NK-92 (cell line): Measurements from ENCODE around the gene NAPSA.
A peak's percentile ranks its signal among the peaks of the same experiment; 100 is the strongest.

Source experiments
- DNase-seq: peaks from one replicate; lab custom pipeline; 2025; ENCODE audit not compliant: unreplicated experiment; lab: John Stamatoyannopoulos, UW

NAPSA gene

GRCh38 chr19:50384685-50385535 is 19.5 kb upstream of the NAPSA start:
- no peak for DNase-seq

GRCh38 chr19:50383852-50384684 is 18.6 kb upstream of the NAPSA start, which contains the start of gene POLD1:
TSS of gene POLD1 (plus strand) at chr19:50384347. CDS start at chr19:50398852, 14,505 bp downstream.
- peak; percentile 91 for DNase-seq

- no peak for DNase-seq
Measured at GRCh38 chr19:50383001-50383851, 17.8 kb upstream of the NAPSA start.

GRCh38 chr19:50381881-50382729 is 16.7 kb upstream of the NAPSA start:
- no peak for DNase-seq

GRCh38 chr19:50380751-50381151 is 15.3 kb upstream of the NAPSA start:
- DNase-seq, result no peak

GRCh38 chr19:50380137-50380536 is 14.7 kb upstream of the NAPSA start:
- DNase-seq, result no peak

GRCh38 chr19:50379602-50380001 is 14.2 kb upstream of the NAPSA start:
- no peak for DNase-seq

- DNase-seq, result no peak
Measured at GRCh38 chr19:50378863-50379236, 13.4 kb upstream of the NAPSA start.

- no peak for DNase-seq
Measured at GRCh38 chr19:50378169-50378862, 12.9 kb upstream of the NAPSA start.

- no peak for DNase-seq
Measured at GRCh38 chr19:50377517-50377916, 12.1 kb upstream of the NAPSA start.

GRCh38 chr19:50377051-50377461 is 11.6 kb upstream of the NAPSA start:
- no peak for DNase-seq

GRCh38 chr19:50376166-50377050 is 11.0 kb upstream of the NAPSA start, which contains the start of gene NR1H2:
TSS of gene NR1H2 (plus strand) at chr19:50376457. CDS start at chr19:50377606, 1,149 bp downstream.
- DNase-seq, result peak; percentile 77

GRCh38 chr19:50371914-50372475 is 6.6 kb upstream of the NAPSA start:
- DNase-seq, result no peak

GRCh38 chr19:50368649-50369570 is 3.5 kb upstream of the NAPSA start:
- DNase-seq, result no peak

GRCh38 chr19:50362656-50363424 is 2.6 kb downstream of the NAPSA start:
- no peak for DNase-seq

GRCh38 chr19:50362030-50362412 is 3.4 kb downstream of the NAPSA start:
- no peak for DNase-seq
